ENCODE data around the gene CDH23.

GRCh38 chr10:71395621-71396020 is 1.1 kb upstream of the CDH23 start:
- TF ChIP-seq CTCF (IDR thresholded peaks at IDR 0.05) (peak in 1 of 6 experiments; percentile 12), POLR2A (IDR thresholded peaks at IDR 0.05) (no peak), POLR2AphosphoS5 (IDR thresholded peaks at IDR 0.05) (no peak), EP300 (IDR thresholded peaks at IDR 0.05) (no peak)

Measured in upper lobe of left lung (tissue), 4 donors.